Measurements from ENCODE around the gene OR9Q1. TPM values are rescaled to one million over a fixed set of nuclear protein-coding genes. Genes with fewer than 3 reads are reported as not detected.

OR9Q1 gene
- total RNA-seq, 2 donors from 2014 or later, result not detected

- no peak for DNase-seq (ENCODE audit: low spot score)
- Histone ChIP-seq H3K27me3 (replicated peaks; ENCODE audit: insufficient read depth) (no peaks in the 10 kb centered on the region), H3K27ac (no peak overlapping the region), H3K4me1 (replicated peaks) (no peaks in the 10 kb centered on the region), H3K36me3 (no peaks in the 10 kb centered on the region), H3K9me3 (no peaks in the 10 kb centered on the region), H3K4me3 (no peak overlapping the region)
- intact Hi-C loops (cut with DNase I), result no loop called here
- no peak for TF ChIP-seq POLR2AphosphoS5 (IDR thresholded peaks at IDR 0.05)
Observed at GRCh38 chr11:58216476-58216875, 192.8 kb downstream of the OR9Q1 start.

GRCh38 chr11:58222721-58223120, 199.0 kb downstream of the OR9Q1 start:
- DNase-seq (ENCODE audit: low spot score), result no peak
- Histone ChIP-seq H3K4me3 (no peak overlapping the region), H3K36me3 (no peaks in the 10 kb centered on the region), H3K9me3 (no peaks in the 10 kb centered on the region), H3K27me3 (replicated peaks; ENCODE audit: insufficient read depth) (no peaks in the 10 kb centered on the region), H3K27ac (no peak overlapping the region), H3K4me1 (replicated peaks) (no peaks in the 10 kb centered on the region)
- 78% methylated on average over 7 of the region's 7 CpGs for WGBS
- TF ChIP-seq POLR2AphosphoS5 (IDR thresholded peaks at IDR 0.05), result no peak
- intact Hi-C loops (cut with DNase I), result no loop called here

- intact Hi-C loops (cut with DNase I), result no loop called here
- Histone ChIP-seq H3K27me3 (replicated peaks; ENCODE audit: insufficient read depth) (no peaks in the 10 kb centered on the region), H3K4me3 (no peak overlapping the region), H3K27ac (no peak overlapping the region), H3K4me1 (replicated peaks) (no peaks in the 10 kb centered on the region), H3K9me3 (no peaks in the 10 kb centered on the region), H3K36me3 (no peaks in the 10 kb centered on the region)
- WGBS, result 94% methylated on average over 32 of the region's 32 CpGs
- DNase-seq (ENCODE audit: low spot score), result no peak
- TF ChIP-seq CTCF (IDR thresholded peaks at IDR 0.05) (no peak), POLR2AphosphoS5 (IDR thresholded peaks at IDR 0.05) (no peak), POLR2A (IDR thresholded peaks at IDR 0.05) (no peak)
Observed at GRCh38 chr11:58227956-58228615, 204.4 kb downstream of the OR9Q1 start.

Small RNA genes lying within 50 kb of the gene (small RNA-seq; reads per million reads assigned to genes)
- 0 reads per million in 2 donors for gene RNU6-899P

Other genes starting within 250 kb of the OR9Q1 start
- gene OR6Q1, start 7.1 kb downstream of the OR9Q1 start, total RNA-seq, result not detected
- not detected for gene OR9I1, start 101.6 kb downstream of the OR9Q1 start, total RNA-seq
- gene OR9Q2, start 165.2 kb downstream of the OR9Q1 start, total RNA-seq, result under 1 TPM in 1 of 2 donors, not detected in 1; 0.34 TPM
- not detected for gene OR1S2, start 180.3 kb downstream of the OR9Q1 start, total RNA-seq
- not detected for gene OR1S1, start 188.8 kb downstream of the OR9Q1 start, total RNA-seq
- not detected for gene OR10Q1, start 205.0 kb downstream of the OR9Q1 start, total RNA-seq
- gene OR10W1, start 244.4 kb downstream of the OR9Q1 start, total RNA-seq, result not detected